ENCODE results near the gene MRPS18C. TPM values are rescaled to one million over a fixed set of nuclear protein-coding genes. Genes with fewer than 3 reads are reported as not detected.

Gene MRPS18C
- total and polyA plus RNA-seq, 9 of the 15 experiments (the other 6 are each of a cell fraction or from before 2014, with no cell fraction given), result 54.3 to 390 (median 138) TPM

GRCh38 chr4:83455281-83456183 lies at the start of gene MRPS18C, which contains the start of gene HELQ (continued):
- TF ChIP-seq CREB3L1 (IDR thresholded peaks at IDR 0.05; ENCODE audit: borderline replicate concordance, low read depth), result peak; percentile 89
- no peak for TF ChIP-seq HLTF (IDR thresholded peaks at IDR 0.05)
- TF ChIP-seq CSDE1 (IDR thresholded peaks at IDR 0.05), result no peak
- TF ChIP-seq CTCF (IDR thresholded peaks at IDR 0.05 in 2 of 3, conservative IDR thresholded peaks at IDR 0.05 in 1 of 3; ENCODE audit: insufficient read depth in 2 of 3, low read depth in 1 of 3, low read length in 3 of 3), result peak; percentile 27 to 37 (median 31); a peak in 3 of 6 replicates
- TF ChIP-seq SIN3A (IDR thresholded peaks at IDR 0.05; ENCODE audit: borderline replicate concordance in 2 of 2, control insufficient read depth in 1 of 2, low read depth in 2 of 2, low read length in 2 of 2), result peak; percentile 62 to 84; a peak in 3 of 4 replicates
- no peak for TF ChIP-seq ZNF165 (CRISPR knock-in tag; IDR thresholded peaks at IDR 0.05; ENCODE audit: borderline replicate concordance)
- TF ChIP-seq TCF3 (CRISPR knock-in tag; IDR thresholded peaks at IDR 0.05), result 0 out of 2 replicates have a peak, but pooled peaks have one; percentile 9
- TF ChIP-seq MITF (IDR thresholded peaks at IDR 0.05), result peak; percentile 79; the same call in 1 of the 2 replicates
- TF ChIP-seq POLR2B (IDR thresholded peaks at IDR 0.05; ENCODE audit: low read depth, partially characterized antibody), result peak; percentile 87
- TF ChIP-seq CBFA2T3 (IDR thresholded peaks at IDR 0.05), result peak; percentile 14; the same call in 1 of the 2 replicates
- TF ChIP-seq ZFP91 (CRISPR knock-in tag; IDR thresholded peaks at IDR 0.05), result 0 out of 2 replicates have a peak, but pooled peaks have one; percentile 64
- no peak for TF ChIP-seq ZKSCAN8 (CRISPR knock-in tag; IDR thresholded peaks at IDR 0.05)
- TF ChIP-seq MTF1 (CRISPR knock-in tag; IDR thresholded peaks at IDR 0.05; ENCODE audit: borderline replicate concordance), result no peak
- TF ChIP-seq CHD1 (IDR thresholded peaks at IDR 0.05; ENCODE audit: low read length), result peak; percentile 77
